GM21528 (cell line): ENCODE data around the gene TEX12.
"Not testable (repeated sequence)": the region's sequence is repeated elsewhere in the genome, so short reads cannot be mapped to it uniquely, and the experiment has no call there.

ENCODE experiments used
- ATAC-seq: cut with Tn5 transposase; IDR thresholded peaks from one replicate; pipeline ENCODE4 v1.9.1; 2021; ENCODE audit warnings: mild to moderate bottlenecking, moderate library complexity; ENCODE audit not compliant: unreplicated experiment, low FRiP score

TEX12 gene, protein sequence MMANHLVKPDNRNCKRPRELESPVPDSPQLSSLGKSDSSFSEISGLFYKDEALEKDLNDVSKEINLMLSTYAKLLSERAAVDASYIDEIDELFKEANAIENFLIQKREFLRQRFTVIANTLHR

DNA sequence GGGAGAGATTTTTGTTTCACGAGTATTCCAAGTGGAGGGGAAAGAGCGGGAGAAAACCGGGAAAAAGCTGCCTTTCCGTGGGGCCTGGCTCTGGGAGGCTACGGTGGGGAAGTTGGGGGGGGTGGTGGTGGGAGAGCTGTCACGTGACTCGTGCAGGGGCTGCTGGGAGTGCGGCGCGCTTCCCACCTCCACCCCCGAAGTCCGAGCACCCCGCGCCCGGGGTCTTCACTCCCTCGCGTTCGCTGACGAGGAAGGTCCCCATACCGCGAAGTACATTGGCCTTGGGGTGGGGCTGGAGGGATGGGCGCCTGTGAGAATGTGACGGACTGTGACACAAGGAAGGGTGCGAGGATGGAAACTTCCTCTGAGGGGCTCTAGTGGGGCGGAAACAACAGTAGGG lies at the start of gene TEX12:
TSS of gene TEX12 (plus strand) at position 228 of the 400 bp plus-strand sequence. CDS start 1,897 bp downstream, outside the sequence.
- no peak for ATAC-seq

GRCh38 chr11:112118176-112118575 lies 49.0 kb upstream of the TEX12 start:
- ATAC-seq = no peak

- no peak for ATAC-seq
Measured at GRCh38 chr11:112121981-112122615, 45.1 kb upstream of the TEX12 start.

DNA sequence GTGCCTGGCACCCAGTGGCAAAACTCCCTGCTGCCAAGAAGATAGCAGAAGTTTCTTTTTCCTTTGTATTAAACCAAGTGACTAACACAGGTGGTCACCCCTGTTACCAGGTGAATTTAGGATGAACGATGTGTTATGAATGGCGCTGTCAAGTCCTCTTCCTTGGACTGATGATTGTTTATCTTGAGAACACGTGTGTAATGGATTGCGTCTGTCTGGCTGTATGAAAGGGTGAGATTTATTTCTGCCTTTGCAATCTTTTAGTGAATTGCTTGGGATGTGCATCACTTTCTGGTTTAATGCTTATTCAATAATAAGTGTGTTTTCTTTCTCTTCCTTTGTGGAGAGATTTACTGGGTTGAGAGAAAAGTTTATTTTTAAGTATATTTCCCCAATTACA lies 44.0 kb upstream of the TEX12 start:
- ATAC-seq = no peak

DNA sequence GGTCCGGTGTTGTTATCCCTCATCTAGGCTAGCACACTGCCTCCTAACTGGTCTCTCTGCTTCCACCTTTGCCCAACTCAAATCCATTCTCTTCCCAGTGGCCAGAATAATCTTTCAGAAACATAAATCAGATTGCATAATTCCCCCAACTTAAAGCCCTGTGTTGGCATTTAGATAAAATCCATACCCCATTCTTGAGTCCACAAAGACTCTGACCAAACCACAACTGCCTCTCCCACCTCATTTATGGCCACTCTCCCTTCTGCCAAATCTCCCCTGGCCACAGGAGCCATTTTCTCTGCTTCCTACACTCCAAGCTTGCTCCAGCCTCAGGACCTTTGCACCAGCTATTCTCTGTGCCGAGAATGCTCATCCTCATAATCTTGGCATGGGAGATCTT lies 40.1 kb upstream of the TEX12 start:
- no peak for ATAC-seq

- no peak for ATAC-seq
Measured at GRCh38 chr11:112128483-112129121, 38.6 kb upstream of the TEX12 start.

DNA sequence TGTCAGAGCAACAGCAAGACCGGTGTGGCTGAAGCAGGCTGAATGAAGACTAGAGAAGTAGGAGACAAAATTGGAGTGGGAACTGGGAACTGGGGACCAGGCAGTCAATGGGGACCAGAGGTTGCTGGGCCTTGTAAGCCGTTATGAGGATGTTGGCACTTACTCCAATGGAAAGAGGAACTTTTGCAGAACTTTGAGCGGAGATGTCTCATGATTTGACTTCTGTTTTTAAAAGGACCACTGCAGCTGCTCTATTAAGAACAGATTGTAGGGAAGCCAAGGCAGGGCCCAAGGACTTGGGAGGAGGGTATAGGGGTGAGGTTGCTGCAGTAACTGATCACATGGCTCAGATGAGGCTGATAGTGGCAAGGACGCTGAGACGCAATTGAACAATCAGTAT lies 37.5 kb upstream of the TEX12 start:
- no peak for ATAC-seq

- ATAC-seq = no peak
Measured at GRCh38 chr11:112132737-112133136, 34.4 kb upstream of the TEX12 start.

DNA sequence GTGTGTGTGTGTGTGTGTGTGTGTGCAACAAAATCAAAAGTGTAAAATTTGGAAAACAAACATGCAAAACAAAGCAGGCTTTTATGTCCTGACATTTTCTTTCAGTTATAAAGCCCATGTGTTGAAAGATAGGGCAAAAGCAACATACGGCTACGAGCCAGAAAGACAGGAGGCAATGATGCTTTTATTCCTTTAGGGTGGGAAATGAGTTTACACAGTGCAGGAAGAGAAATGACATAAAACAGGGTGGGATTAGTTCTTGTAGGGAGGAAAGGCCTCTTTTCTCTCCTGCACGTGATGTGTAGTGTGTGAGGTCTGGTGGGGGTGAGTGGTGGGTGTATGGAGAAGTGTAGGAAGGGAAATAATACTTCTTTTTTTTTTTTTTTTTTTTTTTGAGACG lies 32.7 kb upstream of the TEX12 start:
- ATAC-seq = no peak

GRCh38 chr11:112143597-112143996 lies 23.6 kb upstream of the TEX12 start:
- ATAC-seq = no peak

DNA sequence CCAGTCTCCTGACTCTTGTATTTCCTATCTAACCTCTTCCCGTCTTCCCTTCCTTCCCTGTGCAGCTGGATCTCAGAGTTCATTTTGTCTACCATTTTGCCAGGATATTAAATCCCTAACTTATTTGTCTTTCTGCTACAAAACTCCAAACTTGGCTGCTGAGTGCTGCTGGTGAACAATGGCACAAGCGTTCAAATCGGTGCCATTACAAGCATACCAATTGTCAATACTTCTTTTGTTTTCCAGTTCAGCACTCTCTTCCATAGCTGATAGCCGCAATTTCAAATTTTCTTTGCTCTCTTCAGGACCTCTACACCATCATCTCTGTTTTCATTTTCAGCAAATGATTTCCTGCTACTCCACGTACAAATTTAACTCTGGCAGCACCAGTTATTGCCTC lies 16.7 kb upstream of the TEX12 start:
- ATAC-seq = no peak

DNA sequence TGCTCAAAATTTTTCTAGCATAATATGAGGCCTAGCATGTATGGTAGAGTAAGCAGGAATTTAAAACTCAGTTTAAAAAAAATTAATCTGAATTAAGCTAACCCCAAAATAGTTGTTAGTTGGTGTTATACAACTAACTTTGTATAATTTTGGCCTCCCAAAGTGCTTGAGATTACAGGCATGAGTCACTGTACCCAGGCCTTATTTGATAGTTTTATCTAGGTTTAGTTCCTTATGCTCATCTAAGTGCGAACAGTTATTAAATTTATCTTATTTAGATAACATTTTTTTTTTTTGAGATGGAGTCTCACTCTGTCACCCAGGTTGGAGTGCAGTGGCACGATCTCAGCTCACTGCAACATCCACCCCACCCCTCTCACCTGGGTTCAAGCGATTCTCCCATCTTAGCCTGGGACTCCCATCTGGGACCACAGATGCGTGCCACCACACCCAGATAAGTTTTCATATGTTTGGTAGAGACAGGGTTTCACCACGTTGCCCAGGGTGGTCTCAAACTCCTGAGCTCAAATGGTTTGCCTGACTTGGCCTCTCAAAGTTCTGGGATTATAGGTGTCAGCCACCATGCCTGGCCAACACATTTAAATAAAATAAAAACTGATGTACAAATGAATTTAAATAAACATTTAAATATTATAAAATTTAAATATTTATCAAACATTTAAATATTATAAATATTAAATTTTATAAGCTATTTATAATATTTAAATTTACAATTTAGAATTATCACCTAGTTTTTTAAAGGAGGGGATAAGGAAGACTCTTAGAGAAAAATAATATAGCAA lies 10.8 kb upstream of the TEX12 start:
- no peak for ATAC-seq

DNA sequence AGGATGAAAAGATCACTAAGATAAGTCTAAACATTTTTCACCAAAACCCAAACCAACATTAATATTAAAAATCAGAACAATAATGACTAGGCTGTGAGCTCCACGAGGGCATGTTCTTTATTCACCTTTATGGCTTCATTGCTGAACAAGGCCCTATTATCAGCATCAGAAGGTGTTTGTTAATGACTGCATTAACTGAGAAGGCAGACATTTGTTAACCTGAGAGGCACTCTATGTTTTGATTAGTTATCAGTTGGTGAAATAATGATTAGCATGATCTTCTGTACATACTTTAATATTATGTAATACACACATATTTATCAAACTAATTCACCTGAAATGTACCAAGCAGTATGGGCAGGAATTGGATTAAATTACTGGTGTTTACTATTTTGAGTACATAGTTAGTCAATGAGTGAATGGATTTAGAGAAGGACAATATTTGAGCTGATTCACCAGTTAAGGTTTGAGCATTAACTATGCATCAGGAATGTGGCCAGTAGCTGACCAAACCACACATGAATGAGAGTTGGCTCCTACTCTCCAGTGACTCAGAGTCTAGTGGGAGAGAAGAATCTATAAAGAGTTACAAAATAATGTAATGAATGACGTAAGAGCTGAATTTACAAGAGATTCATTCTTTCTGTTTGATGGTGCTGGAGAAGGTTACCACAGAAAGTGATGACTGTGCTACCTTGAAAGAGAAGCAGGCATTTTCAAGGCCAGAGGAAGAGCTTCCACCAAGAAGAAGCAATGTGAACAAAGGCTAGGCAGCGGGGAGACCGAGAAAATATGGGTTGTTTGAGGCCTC lies 10.0 kb upstream of the TEX12 start:
- ATAC-seq = no peak

- ATAC-seq = no peak
Measured at GRCh38 chr11:112159098-112160065, 7.8 kb upstream of the TEX12 start.

DNA sequence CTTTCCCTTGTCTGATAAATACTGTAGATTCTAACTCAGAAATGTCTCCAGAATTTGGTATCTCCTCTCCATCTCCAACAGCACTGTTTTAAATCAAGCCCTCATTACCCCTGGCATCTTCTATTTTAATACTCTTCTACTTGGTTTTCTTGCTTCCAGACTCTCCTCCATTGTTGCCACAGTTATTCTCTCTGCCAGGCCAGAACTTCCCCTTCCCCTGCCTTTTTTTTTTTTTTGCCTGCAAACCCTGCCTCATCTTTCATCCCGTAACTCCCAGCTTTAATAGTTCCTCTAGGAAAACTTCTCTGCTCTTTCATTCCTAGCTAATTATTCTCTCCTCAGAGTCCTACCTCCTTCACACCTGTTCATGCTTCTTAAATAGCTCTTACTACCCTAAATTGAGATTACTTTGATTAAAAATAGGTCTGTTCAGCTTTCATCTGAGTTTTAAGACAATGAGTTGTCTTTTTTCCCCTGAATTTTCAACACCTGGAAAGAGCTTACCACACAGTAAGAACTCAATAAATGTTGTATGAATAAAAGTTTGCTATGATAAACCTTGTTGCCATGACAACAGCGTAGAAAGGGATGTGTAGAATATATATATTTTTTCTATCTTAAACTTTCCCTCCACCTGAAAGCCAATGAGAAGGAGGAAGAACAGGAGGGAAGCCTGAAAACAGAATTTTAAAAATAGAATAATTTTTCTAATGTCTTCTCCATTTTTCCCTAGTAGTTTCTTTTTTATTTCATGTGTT lies 6.9 kb upstream of the TEX12 start:
- ATAC-seq = no peak

DNA sequence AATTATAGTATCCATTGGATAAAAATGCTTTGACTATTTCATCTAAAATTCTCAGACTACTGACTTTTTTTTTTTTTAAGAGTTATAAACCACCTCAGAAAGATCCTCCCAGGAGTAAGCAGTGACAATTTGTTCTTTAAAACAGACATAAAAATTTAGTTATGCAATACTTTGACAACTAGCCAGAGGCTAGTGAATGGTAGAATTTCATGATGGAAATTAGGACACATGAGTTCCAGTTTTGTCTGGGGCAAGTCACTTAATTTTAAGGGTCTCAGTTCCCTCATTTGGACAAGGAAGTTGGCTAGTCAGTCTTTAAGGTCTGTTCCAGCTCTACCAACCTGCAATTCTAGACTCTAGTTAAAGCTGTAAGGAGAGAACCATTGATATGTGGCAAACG lies 6.2 kb upstream of the TEX12 start:
- no peak for ATAC-seq

GRCh38 chr11:112162200-112162599 lies 5.0 kb upstream of the TEX12 start:
- not testable (repeated sequence) for ATAC-seq

GRCh38 chr11:112162761-112163546 lies 4.2 kb upstream of the TEX12 start:
- no peak for ATAC-seq
